CD4-positive, alpha-beta T cell (primary cell): ENCODE results near the gene E2F3. TPM values are rescaled to one million over a fixed set of nuclear protein-coding genes. Genes with fewer than 3 reads are reported as not detected.

Source experiments
- ATAC-seq: fragments of 200-7000 bp; cut with Tn5 transposase; one replicate; pipeline ENCODE4 v1.10.0; 2022; ENCODE audit warnings: mild to moderate bottlenecking; ENCODE audit not compliant: poor library complexity
- CTCF ChIA-PET: fragments of 350-600 bp; sonication (Branson Sonifier 250); formaldehyde crosslinking; loops from one replicate; lab custom pipeline; 2021; ENCODE audit warnings: antibody characterized with exemption, inconsistent platforms; lab: Charles Lee
- POLR2A ChIA-PET: fragments of 350-600 bp; sonication (Branson Sonifier 250); formaldehyde crosslinking; loops from one replicate; lab custom pipeline; 2021; ENCODE audit warnings: antibody characterized with exemption, inconsistent platforms; lab: Charles Lee
- DNase-seq, 14 experiments: peaks; one replicate each; pipeline ENCODE4 v3.0.0-alpha.2; 2013 to 2020; ENCODE audit warnings: mixed read lengths in 2 of 14
- H3K27ac ChIP-seq, 2 donors: one replicate each; pipeline versions ENCODE4 v1.5.1 to v1.7.0; 2013; ENCODE audit warnings: low read length in 2 of 2, low read depth in 1 of 2, mild to moderate bottlenecking in 1 of 2
- H3K27me3 ChIP-seq, 2 experiments: 1 replicate in 1 of 2; 2 replicates in 1 of 2; pipeline versions ENCODE4 v1.6.1 to v1.7.0; 2013; ENCODE audit warnings: low read length in 2 of 2, control low read depth in 1 of 2, mild to moderate bottlenecking in 1 of 2, moderate library complexity in 1 of 2; ENCODE audit not compliant: insufficient read depth in 2 of 2, control insufficient read depth in 1 of 2
- H3K36me3 ChIP-seq: one replicate; pipeline ENCODE4 v1.6.1; 2013; ENCODE audit warnings: low read length, control low read depth; ENCODE audit not compliant: insufficient read depth
- H3K4me1 ChIP-seq: one replicate; pipeline ENCODE4 v1.6.1; 2013; ENCODE audit warnings: low read length, control low read depth; ENCODE audit not compliant: insufficient read depth
- H3K4me3 ChIP-seq: one replicate; pipeline ENCODE4 v1.5.1; 2013; ENCODE audit warnings: mild to moderate bottlenecking, low read length, moderate library complexity
- H3K9me3 ChIP-seq, 2 experiments: 1 replicate in 1 of 2; 2 replicates in 1 of 2; pipeline versions ENCODE4 v1.6.1 to v1.7.0; 2013; ENCODE audit warnings: low read length in 2 of 2, mild to moderate bottlenecking in 2 of 2, control low read depth in 1 of 2, moderate library complexity in 1 of 2; ENCODE audit not compliant: control insufficient read depth in 1 of 2, insufficient read depth in 1 of 2
- H3K27ac Mint-ChIP-seq: one replicate; pipeline ENCODE4 v1.8.0; 2020; ENCODE audit warnings: mixed read lengths
- H3K27me3 Mint-ChIP-seq: one replicate; pipeline ENCODE4 v1.8.0; 2021; ENCODE audit warnings: mixed read lengths
- H3K36me3 Mint-ChIP-seq: one replicate; pipeline ENCODE4 v1.8.0; 2021; ENCODE audit warnings: low read depth, mixed read lengths
- H3K4me1 Mint-ChIP-seq: one replicate; pipeline ENCODE4 v1.8.0; 2021; ENCODE audit warnings: low read depth, mixed read lengths
- H3K4me3 Mint-ChIP-seq: one replicate; pipeline ENCODE4 v1.8.0; 2020; ENCODE audit warnings: mild to moderate bottlenecking, mixed read lengths
- H3K9me3 Mint-ChIP-seq: one replicate; pipeline ENCODE4 v1.8.0; 2020; ENCODE audit warnings: mixed read lengths
- CTCF ChIP-seq: fragments of 200-600 bp; IDR thresholded peaks from one replicate; pipeline ENCODE4 v1.8.0; 2022; ENCODE audit warnings: antibody characterized with exemption, mild to moderate bottlenecking
- intact Hi-C, 2 experiments: fragments of 100-400 bp; cut with DNase I in 1 of 2; cut with micrococcal nuclease in 1 of 2; formaldehyde crosslinking; loops; one replicate each; pipeline versions ENCODE4 v1.15.1 to v1.9.0; 2023 to 2025; cut with DNase I, micrococcal nuclease
- total RNA-seq, 174 experiments: library from RNA in 2 of 174; stranded (reverse) in 2 of 174; gene quantifications; one replicate each; pipeline ENCODE4 v1.2.3 and lab custom pipeline; 2021 to 2026

The E2F3 gene
- total RNA-seq, 2 experiments from 2014 or later = 2.7 to 2.9 TPM

- no peaks in the 10 kb centered on the region for H3K4me1 ChIP-seq
- CTCF ChIA-PET = no interaction called here
- no peaks in the 10 kb centered on the region for H3K27me3 ChIP-seq
- no peaks in the 10 kb centered on the region for H3K9me3 ChIP-seq
- no peak for ATAC-seq
- Mint-ChIP-seq H3K36me3 (peaks cover 8% of the 10 kb centered on the region), H3K4me1 (peaks cover 6% of the 10 kb centered on the region), H3K9me3 (no peaks in the 10 kb centered on the region), H3K27ac (no peak overlapping the region), H3K4me3 (no peak overlapping the region), H3K27me3 (no peaks in the 10 kb centered on the region)
- no peaks in the 10 kb centered on the region for H3K36me3 ChIP-seq
- no peak overlapping the region for H3K27ac ChIP-seq
- no peak for TF ChIP-seq CTCF
- H3K4me3 ChIP-seq = no peak overlapping the region
- POLR2A ChIA-PET = no interaction called here
- no peak for DNase-seq
- intact Hi-C loops = no loop called here
These were observed 66.5 kb downstream of the E2F3 start for GRCh38 chr6:20468209-20468608.

GRCh38 chr6:20472748-20473147 is 71.1 kb downstream of the E2F3 start:
- no peak overlapping the region for H3K27ac ChIP-seq
- no peak for ATAC-seq
- no peaks in the 10 kb centered on the region for H3K36me3 ChIP-seq
- H3K9me3 Mint-ChIP-seq = no peaks in the 10 kb centered on the region
- intact Hi-C loops = no loop called here
- no peaks in the 10 kb centered on the region for H3K27me3 Mint-ChIP-seq
- TF ChIP-seq CTCF = no peak
- ChIA-PET CTCF (no interaction called here), POLR2A (no interaction called here)
- H3K27ac Mint-ChIP-seq = no peak overlapping the region
- no peaks in the 10 kb centered on the region for H3K4me1 Mint-ChIP-seq
- no peaks in the 10 kb centered on the region for H3K9me3 ChIP-seq
- no peak overlapping the region for H3K4me3 ChIP-seq
- H3K4me3 Mint-ChIP-seq = no peak overlapping the region
- H3K4me1 ChIP-seq = no peaks in the 10 kb centered on the region
- no peaks in the 10 kb centered on the region for H3K36me3 Mint-ChIP-seq
- no peak for DNase-seq
- H3K27me3 ChIP-seq = no peaks in the 10 kb centered on the region

GRCh38 chr6:20473518-20473917 is 71.8 kb downstream of the E2F3 start:
- no peaks in the 10 kb centered on the region for H3K4me1 Mint-ChIP-seq
- no peaks in the 10 kb centered on the region for H3K27me3 Mint-ChIP-seq
- Histone ChIP-seq H3K27ac (no peak overlapping the region), H3K9me3 (no peaks in the 10 kb centered on the region), H3K36me3 (no peaks in the 10 kb centered on the region), H3K4me1 (no peaks in the 10 kb centered on the region), H3K4me3 (no peak overlapping the region), H3K27me3 (no peaks in the 10 kb centered on the region)
- DNase-seq (no peak), ATAC-seq (no peak)
- intact Hi-C loops = no loop called here
- no peak overlapping the region for H3K27ac Mint-ChIP-seq
- H3K4me3 Mint-ChIP-seq = no peak overlapping the region
- no peaks in the 10 kb centered on the region for H3K36me3 Mint-ChIP-seq
- TF ChIP-seq CTCF = no peak
- CTCF ChIA-PET = interaction anchor here (1.0 kb wide), 1 partner anchor 40 kb away, joined by 3 read pairs; no protein-coding TSS in a partner anchor
- no peaks in the 10 kb centered on the region for H3K9me3 Mint-ChIP-seq
- POLR2A ChIA-PET = no interaction called here
